ENCODE data around the gene RNASET2. TPM values are rescaled to one million over a fixed set of nuclear protein-coding genes. Genes with fewer than 3 reads are reported as not detected.

Gene RNASET2
- total RNA-seq, 4 donors from 2014 or later = 29.1 to 56.7 (median 41.2) TPM

- WGBS, 2 donors = 86 to 91% methylated on average over 7 of the region's 7 CpGs
Observed at GRCh38 chr6:166935353-166935752, 21.0 kb downstream of the RNASET2 start.

DNA sequence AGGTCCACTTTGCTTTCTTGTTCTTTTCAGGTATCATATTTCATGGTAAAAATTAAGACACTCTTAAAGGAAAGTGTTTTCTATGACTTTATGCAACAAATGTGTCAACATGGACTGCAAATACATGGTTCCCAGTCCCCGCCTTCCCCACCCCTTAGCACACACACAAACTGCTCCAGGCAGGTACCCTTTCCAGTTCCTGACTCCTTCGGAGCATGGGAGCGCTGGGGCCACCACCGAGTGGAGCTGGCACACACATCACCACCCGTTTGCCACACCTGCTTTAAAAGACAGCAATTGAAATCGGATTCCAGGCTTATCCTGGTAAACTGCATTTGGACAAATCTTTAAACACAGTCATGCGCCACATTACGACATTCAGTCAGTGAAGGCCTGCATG, 22.2 kb downstream of the RNASET2 start:
- Histone ChIP-seq H3K4me1 (peaks cover 0 to 12% (median 0%) of the 10 kb centered on the region in 3 donors), H3K27me3 (no peaks in the 10 kb centered on the region), H3K27ac (no peak overlapping the region), H3K9me3 (no peaks in the 10 kb centered on the region), H3K4me3 (no peak overlapping the region), H3K36me3 (peaks cover 0 to 76% (median 0%) of the 10 kb centered on the region in 3 donors)
- no peak for TF ChIP-seq POLR2A (IDR thresholded peaks at IDR 0.05)
- TF ChIP-seq, protein P1, sequence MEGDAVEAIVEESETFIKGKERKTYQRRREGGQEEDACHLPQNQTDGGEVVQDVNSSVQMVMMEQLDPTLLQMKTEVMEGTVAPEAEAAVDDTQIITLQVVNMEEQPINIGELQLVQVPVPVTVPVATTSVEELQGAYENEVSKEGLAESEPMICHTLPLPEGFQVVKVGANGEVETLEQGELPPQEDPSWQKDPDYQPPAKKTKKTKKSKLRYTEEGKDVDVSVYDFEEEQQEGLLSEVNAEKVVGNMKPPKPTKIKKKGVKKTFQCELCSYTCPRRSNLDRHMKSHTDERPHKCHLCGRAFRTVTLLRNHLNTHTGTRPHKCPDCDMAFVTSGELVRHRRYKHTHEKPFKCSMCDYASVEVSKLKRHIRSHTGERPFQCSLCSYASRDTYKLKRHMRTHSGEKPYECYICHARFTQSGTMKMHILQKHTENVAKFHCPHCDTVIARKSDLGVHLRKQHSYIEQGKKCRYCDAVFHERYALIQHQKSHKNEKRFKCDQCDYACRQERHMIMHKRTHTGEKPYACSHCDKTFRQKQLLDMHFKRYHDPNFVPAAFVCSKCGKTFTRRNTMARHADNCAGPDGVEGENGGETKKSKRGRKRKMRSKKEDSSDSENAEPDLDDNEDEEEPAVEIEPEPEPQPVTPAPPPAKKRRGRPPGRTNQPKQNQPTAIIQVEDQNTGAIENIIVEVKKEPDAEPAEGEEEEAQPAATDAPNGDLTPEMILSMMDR (IDR thresholded peaks at IDR 0.05) = no peak
- 85 to 90% methylated on average over 8 of the region's 8 CpGs for WGBS, 2 donors
- intact Hi-C loops (cut with DNase I) = no loop called here
- no peak for DNase-seq

More at GRCh38 chr6:166935353-166935752, 21.0 kb downstream of the RNASET2 start:
- H3K36me3 ChIP-seq = peaks cover 0 to 85% (median 0%) of the 10 kb centered on the region in 3 donors
- no peak overlapping the region for H3K27ac ChIP-seq
- no peaks in the 10 kb centered on the region for H3K9me3 ChIP-seq
- TF ChIP-seq, protein P1 (IDR thresholded peaks at IDR 0.05) = no peak
- no peak for TF ChIP-seq POLR2A (IDR thresholded peaks at IDR 0.05)
- no peaks in the 10 kb centered on the region for H3K27me3 ChIP-seq
- intact Hi-C loops (cut with DNase I) = no loop called here
- peaks cover 0 to under 1% (median 0%) of the 10 kb centered on the region in 3 donors for H3K4me1 ChIP-seq
- no peak overlapping the region for H3K4me3 ChIP-seq
- DNase-seq = no peak

DNA sequence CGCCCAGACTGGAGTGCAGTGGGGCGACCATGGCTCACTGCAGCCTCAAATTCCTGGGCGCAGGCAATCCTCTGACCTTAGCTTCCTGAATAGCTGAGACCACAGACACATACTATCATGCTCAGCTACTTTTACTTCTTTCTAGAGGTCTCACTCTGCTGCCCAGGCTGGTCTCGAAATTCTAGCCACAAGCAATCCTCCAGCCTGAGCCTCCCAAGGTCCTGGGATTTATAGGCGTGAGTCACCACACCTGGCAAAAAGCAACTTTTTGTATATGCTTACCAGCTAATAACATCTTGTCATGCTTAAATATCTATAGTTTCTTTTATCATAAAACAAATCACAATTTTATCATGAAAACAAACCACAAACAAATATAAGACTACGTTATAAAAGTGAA, 23.0 kb downstream of the RNASET2 start:
- intact Hi-C loops (cut with DNase I) = no loop called here
- TF ChIP-seq, protein P1 (IDR thresholded peaks at IDR 0.05) = no peak
- no peak for TF ChIP-seq POLR2A (IDR thresholded peaks at IDR 0.05)
- Histone ChIP-seq H3K27me3 (no peaks in the 10 kb centered on the region), H3K4me1 (peaks cover 0 to 16% (median 0%) of the 10 kb centered on the region in 3 donors), H3K36me3 (peaks cover 0 to 76% (median 0%) of the 10 kb centered on the region in 3 donors), H3K9me3 (no peaks in the 10 kb centered on the region), H3K27ac (no peak overlapping the region), H3K4me3 (no peak overlapping the region)
- no peak for DNase-seq
- 92 to 95% methylated on average over 6 of the region's 6 CpGs for WGBS, 2 donors

DNA sequence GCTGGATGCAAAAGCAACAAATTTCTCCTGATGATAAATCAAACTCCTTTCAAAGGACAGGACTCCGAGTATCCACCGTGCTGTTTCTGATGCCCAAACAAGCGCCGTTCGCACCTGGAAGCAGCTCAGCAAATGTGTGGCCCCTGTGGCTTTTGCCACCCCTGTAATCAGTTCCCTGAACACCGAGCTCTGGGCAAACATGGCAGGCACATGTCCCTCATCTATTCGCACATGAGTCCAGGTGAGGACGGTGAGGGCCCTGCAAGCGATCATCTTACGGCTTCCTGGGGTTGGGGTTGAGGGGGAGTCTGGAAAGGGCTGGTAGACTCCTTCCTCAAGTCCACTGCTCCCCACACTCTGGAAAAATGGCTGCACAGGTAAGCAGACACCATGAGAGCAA, 23.7 kb downstream of the RNASET2 start:
- no peak for TF ChIP-seq POLR2A (IDR thresholded peaks at IDR 0.05)
- TF ChIP-seq, protein P1 (IDR thresholded peaks at IDR 0.05) = no peak
- 93 to 100% methylated on average over 5 to 6 of the region's 10 CpGs for WGBS, 2 donors
- peaks cover 0 to 21% (median 0%) of the 10 kb centered on the region in 3 donors for H3K4me1 ChIP-seq
- no peaks in the 10 kb centered on the region for H3K27me3 ChIP-seq
- DNase-seq = no peak
- H3K9me3 ChIP-seq = no peaks in the 10 kb centered on the region
- peaks cover 0 to 73% (median 0%) of the 10 kb centered on the region in 3 donors for H3K36me3 ChIP-seq
- H3K27ac ChIP-seq = no peak overlapping the region
- no peak overlapping the region for H3K4me3 ChIP-seq
- intact Hi-C loops (cut with DNase I) = no loop called here

- no peak overlapping the region for H3K27ac ChIP-seq
- 60 to 71% methylated on average over 1 to 2 of the region's 6 CpGs for WGBS, 2 donors
- no peaks in the 10 kb centered on the region for H3K27me3 ChIP-seq
- TF ChIP-seq, protein P1 (IDR thresholded peaks at IDR 0.05) = no peak
- TF ChIP-seq POLR2A (IDR thresholded peaks at IDR 0.05) = no peak
- H3K4me1 ChIP-seq = peaks cover 0 to 26% (median 0%) of the 10 kb centered on the region in 3 donors
- peaks cover 0 to 68% (median 0%) of the 10 kb centered on the region in 3 donors for H3K36me3 ChIP-seq
- no peak for DNase-seq
- H3K9me3 ChIP-seq = no peaks in the 10 kb centered on the region
- H3K4me3 ChIP-seq = no peak overlapping the region
- intact Hi-C loops (cut with DNase I) = no loop called here
Observed at GRCh38 chr6:166932116-166932515, 24.2 kb downstream of the RNASET2 start.
